SK-N-MC (cell line): Measurements from ENCODE around the gene OSBPL1A.

Experiments used
- EZH2 ChIP-seq: fragments of 200-600 bp; sonication (generic); IDR thresholded peaks from one replicate; pipeline ENCODE4 v1.6.1; 2017; ENCODE audit warnings: antibody characterized with exemption
- FOXP2 ChIP-seq: optimal IDR thresholded peaks from 2 replicates; pipeline ENCODE3; 2011; ENCODE audit warnings: mild to moderate bottlenecking, moderate library complexity; ENCODE audit not compliant: insufficient read depth; ENCODE audit errors: extremely low read length, control extremely low read depth
- POLR2AphosphoS5 ChIP-seq: IDR thresholded peaks from 2 replicates; pipeline ENCODE4 v1.6.1; 2012; ENCODE audit warnings: mild to moderate bottlenecking, low read depth, low read length, borderline replicate concordance

DNA sequence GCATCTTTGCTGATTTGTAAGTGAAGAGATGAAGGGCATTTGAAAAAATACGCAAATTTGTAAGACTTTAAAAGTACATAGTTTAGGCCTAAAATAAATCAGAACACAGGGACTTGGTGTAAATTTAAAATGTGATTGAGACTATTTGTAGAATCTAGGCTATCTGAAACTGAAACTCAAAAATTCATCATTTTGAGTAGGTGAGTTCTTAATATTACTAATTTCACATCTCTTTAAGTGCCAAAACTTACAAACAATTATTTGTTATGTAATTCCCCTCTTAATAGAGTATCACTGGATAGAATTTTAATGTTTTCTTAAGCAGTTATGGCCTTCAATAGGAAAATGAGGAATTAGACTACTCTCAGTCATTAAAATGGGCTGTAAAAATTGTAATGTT, 48.8 kb upstream of the OSBPL1A start:
- TF ChIP-seq EZH2 (no peak), POLR2AphosphoS5 (no peak), FOXP2 (no peak)
